ENCODE data around the gene SP4.

GRCh38 chr7:21414795-21415393 is 13.0 kb upstream of the SP4 start:
- TF ChIP-seq CTCF (IDR thresholded peaks at IDR 0.05; ENCODE audit: poor library complexity) (no peak), EZH2 (IDR thresholded peaks at IDR 0.05; ENCODE audit: borderline replicate concordance) (no peak), EZH2phosphoT487 (IDR thresholded peaks at IDR 0.05; ENCODE audit: low read depth, severe bottlenecking, unreplicated experiment) (no peak)
